Liver (tissue), 3 donors: ENCODE data around the gene DEFB114.

ENCODE experiments used
- FOXA1 ChIP-seq: IDR thresholded peaks from 2 replicates; pipeline ENCODE4 v1.6.1; 2016; ENCODE audit warnings: antibody characterized with exemption
- JUND ChIP-seq, 2 donors: IDR thresholded peaks; 2 replicates each; pipeline ENCODE4 v1.6.1; 2016; ENCODE audit warnings: antibody characterized with exemption in 2 of 2
- RAD21 ChIP-seq, 2 donors: IDR thresholded peaks; 2 replicates each; pipeline ENCODE4 v1.6.1; 2016; ENCODE audit warnings: antibody characterized with exemption in 2 of 2, mild to moderate bottlenecking in 2 of 2
- SP1 ChIP-seq: IDR thresholded peaks from 2 replicates; pipeline ENCODE4 v1.6.1; 2018; ENCODE audit warnings: antibody characterized with exemption, mild to moderate bottlenecking
- TAF1 ChIP-seq: conservative IDR thresholded peaks from 2 replicates; pipeline ENCODE4 v1.6.1; 2016; ENCODE audit warnings: antibody characterized with exemption, mild to moderate bottlenecking
- TF ChIP-seq, protein P1 (sequence below): IDR thresholded peaks from 2 replicates; pipeline ENCODE4 v1.6.1; 2016; ENCODE audit warnings: antibody characterized with exemption
- TF ChIP-seq, protein P2 (sequence below): fragments of 150-350 bp; IDR thresholded peaks from 2 replicates; pipeline ENCODE4 v1.5.1; 2017; ENCODE audit warnings: improper control_type of control experiment, low read depth, low read length; ENCODE audit not compliant: missing input control
- TF ChIP-seq, protein P3 (sequence below): IDR thresholded peaks from 2 replicates; pipeline ENCODE4 v1.6.1; 2016; ENCODE audit warnings: antibody characterized with exemption
- donor health status: healthy.
- donor health status: healthy.

DNA sequence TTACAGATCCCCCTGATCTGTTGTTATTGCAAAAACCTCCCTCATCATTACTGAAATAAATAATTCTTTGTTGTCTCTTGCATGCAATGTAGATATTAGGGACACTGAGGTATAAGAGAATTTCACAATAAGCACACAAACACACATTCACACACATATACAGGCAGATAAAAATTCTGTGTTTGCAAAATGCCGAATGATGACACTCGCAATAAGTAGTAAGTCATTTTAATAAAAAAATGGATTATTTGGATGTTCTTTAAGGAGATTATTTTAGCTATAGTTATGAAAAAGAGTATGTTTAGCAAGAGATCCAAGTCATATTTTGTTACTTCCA lies 13.6 kb downstream of the DEFB114 start:
- no peak for TF ChIP-seq TAF1
- TF ChIP-seq, protein P1, sequence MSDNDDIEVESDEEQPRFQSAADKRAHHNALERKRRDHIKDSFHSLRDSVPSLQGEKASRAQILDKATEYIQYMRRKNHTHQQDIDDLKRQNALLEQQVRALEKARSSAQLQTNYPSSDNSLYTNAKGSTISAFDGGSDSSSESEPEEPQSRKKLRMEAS: no peak
- TF ChIP-seq, protein P2, sequence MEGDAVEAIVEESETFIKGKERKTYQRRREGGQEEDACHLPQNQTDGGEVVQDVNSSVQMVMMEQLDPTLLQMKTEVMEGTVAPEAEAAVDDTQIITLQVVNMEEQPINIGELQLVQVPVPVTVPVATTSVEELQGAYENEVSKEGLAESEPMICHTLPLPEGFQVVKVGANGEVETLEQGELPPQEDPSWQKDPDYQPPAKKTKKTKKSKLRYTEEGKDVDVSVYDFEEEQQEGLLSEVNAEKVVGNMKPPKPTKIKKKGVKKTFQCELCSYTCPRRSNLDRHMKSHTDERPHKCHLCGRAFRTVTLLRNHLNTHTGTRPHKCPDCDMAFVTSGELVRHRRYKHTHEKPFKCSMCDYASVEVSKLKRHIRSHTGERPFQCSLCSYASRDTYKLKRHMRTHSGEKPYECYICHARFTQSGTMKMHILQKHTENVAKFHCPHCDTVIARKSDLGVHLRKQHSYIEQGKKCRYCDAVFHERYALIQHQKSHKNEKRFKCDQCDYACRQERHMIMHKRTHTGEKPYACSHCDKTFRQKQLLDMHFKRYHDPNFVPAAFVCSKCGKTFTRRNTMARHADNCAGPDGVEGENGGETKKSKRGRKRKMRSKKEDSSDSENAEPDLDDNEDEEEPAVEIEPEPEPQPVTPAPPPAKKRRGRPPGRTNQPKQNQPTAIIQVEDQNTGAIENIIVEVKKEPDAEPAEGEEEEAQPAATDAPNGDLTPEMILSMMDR: no peak
- no peak for TF ChIP-seq RAD21 (IDR thresholded peaks at IDR 0.05)
- no peak for TF ChIP-seq FOXA1
- TF ChIP-seq SP1: no peak
- no peak for TF ChIP-seq JUND (IDR thresholded peaks at IDR 0.05)
- TF ChIP-seq, protein P3, sequence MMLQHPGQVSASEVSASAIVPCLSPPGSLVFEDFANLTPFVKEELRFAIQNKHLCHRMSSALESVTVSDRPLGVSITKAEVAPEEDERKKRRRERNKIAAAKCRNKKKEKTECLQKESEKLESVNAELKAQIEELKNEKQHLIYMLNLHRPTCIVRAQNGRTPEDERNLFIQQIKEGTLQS: no peak
